GF-D8 (cell line): ENCODE results near the gene CACNA1E.
"Not testable (repeated sequence)": the region's sequence is repeated elsewhere in the genome, so short reads cannot be mapped to it uniquely, and the experiment has no call there.

Experiments
- DNase-seq: peaks from one replicate; lab custom pipeline; 2025; lab: John Stamatoyannopoulos, UW

CACNA1E gene

GRCh38 chr1:181812208-181812607, 328.9 kb downstream of the CACNA1E start:
- DNase-seq = no peak

- DNase-seq = no peak
Measured at GRCh38 chr1:181813266-181813665, 329.9 kb downstream of the CACNA1E start.

- no peak for DNase-seq
Measured at GRCh38 chr1:181816608-181817007, 333.3 kb downstream of the CACNA1E start.

- no peak for DNase-seq
Measured at GRCh38 chr1:181817091-181817490, 333.8 kb downstream of the CACNA1E start.

- DNase-seq = no peak
Measured at GRCh38 chr1:181818459-181818858, 335.1 kb downstream of the CACNA1E start.

- no peak for DNase-seq
Measured at GRCh38 chr1:181818943-181819342, 335.6 kb downstream of the CACNA1E start.

GRCh38 chr1:181821701-181822100, 338.4 kb downstream of the CACNA1E start:
- DNase-seq = no peak

- not testable (repeated sequence) for DNase-seq
Measured at GRCh38 chr1:181832173-181832880, 349.0 kb downstream of the CACNA1E start.

- DNase-seq = no peak
Measured at GRCh38 chr1:181846001-181846645, 362.8 kb downstream of the CACNA1E start.

GRCh38 chr1:181846681-181847080, 363.4 kb downstream of the CACNA1E start:
- no peak for DNase-seq

GRCh38 chr1:181849071-181849470, 365.8 kb downstream of the CACNA1E start:
- DNase-seq = no peak

GRCh38 chr1:181854212-181854611, 370.9 kb downstream of the CACNA1E start:
- DNase-seq = not testable (repeated sequence)

- DNase-seq = no peak
Measured at GRCh38 chr1:181855380-181855779, 372.1 kb downstream of the CACNA1E start.
